IMR-90 (cell line): ENCODE measurements around the gene RIPK4. TPM values are rescaled to one million over a fixed set of nuclear protein-coding genes. Genes with fewer than 3 reads are reported as not detected.

ENCODE experiments used
- ATAC-seq: fragments of 200-7000 bp; cut with Tn5 transposase; 2 replicates; pipeline ENCODE4 v1.9.1; 2020; ENCODE audit warnings: low read depth, mild to moderate bottlenecking, moderate library complexity
- BruUV-seq: library from RNA; stranded (reverse); fragments of 400-500 nt; replicated peaks from 2 replicates; lab custom pipeline; 2021; lab: Mats Ljungman, UMichigan
- CTCF ChIA-PET: fragments of 300-600 bp; formaldehyde crosslinking; extraction: SDS; loops from one replicate; lab custom pipeline; 2021; ENCODE audit warnings: antibody characterized with exemption; lab: Yijun Ruan, JAX
- POLR2A ChIA-PET: fragments of 300-600 bp; sonication (Branson Sonifier 250); formaldehyde crosslinking; loops from one replicate; lab custom pipeline; 2022; ENCODE audit warnings: antibody characterized with exemption; ENCODE audit not compliant: unreplicated experiment; lab: Charles Lee
- DNase-seq: peaks from one replicate; pipeline ENCODE4 v3.0.0; 2013
- H2AFZ ChIP-seq: replicated peaks from 2 replicates; pipeline ENCODE3; 2013; ENCODE audit warnings: low read length, mild to moderate bottlenecking; ENCODE audit not compliant: poor library complexity
- H2AK5ac ChIP-seq: 2 replicates; pipeline ENCODE4 v1.6.1; 2013; ENCODE audit warnings: low read depth, low read length, inconsistent platforms
- H2AK9ac ChIP-seq: replicated peaks from 2 replicates; pipeline ENCODE3; 2013; ENCODE audit warnings: mild to moderate bottlenecking, low read depth, low read length, moderate library complexity; ENCODE audit not compliant: poor library complexity
- H2BK120ac ChIP-seq: 2 replicates; pipeline ENCODE4 v1.6.1; 2013; ENCODE audit warnings: low read depth, low read length, inconsistent platforms
- H2BK15ac ChIP-seq: 3 replicates; pipeline ENCODE4 v1.6.1; 2013; ENCODE audit warnings: low read depth, low read length, inconsistent platforms
- H2BK20ac ChIP-seq: 2 replicates; pipeline ENCODE4 v1.6.1; 2013; ENCODE audit warnings: low read depth, mild to moderate bottlenecking, inconsistent platforms, low read length, moderate library complexity
- H2BK5ac ChIP-seq: 2 replicates; pipeline ENCODE4 v1.6.1; 2013; ENCODE audit warnings: mild to moderate bottlenecking, low read depth, low read length, inconsistent platforms; ENCODE audit not compliant: poor library complexity, severe bottlenecking
- H3K14ac ChIP-seq: replicated peaks from 2 replicates; pipeline ENCODE4 v1.6.1; 2013; ENCODE audit warnings: low read depth, low read length, inconsistent platforms
- H3K18ac ChIP-seq: 2 replicates; pipeline ENCODE4 v1.6.1; 2013; ENCODE audit warnings: low read depth, low read length, control low read depth
- H3K23ac ChIP-seq: 2 replicates; pipeline ENCODE4 v1.6.1; 2013; ENCODE audit warnings: low read depth, low read length, inconsistent platforms
- H3K27ac ChIP-seq: 2 replicates; pipeline ENCODE4 v1.5.1; 2013; ENCODE audit warnings: mild to moderate bottlenecking, control low read depth, low read length; ENCODE audit not compliant: insufficient read depth
- H3K27me3 ChIP-seq: 2 replicates; pipeline ENCODE4 v1.6.1; 2013; ENCODE audit warnings: low read length; ENCODE audit not compliant: control insufficient read depth, insufficient read depth
- H3K36me3 ChIP-seq: 2 replicates; pipeline ENCODE4 v1.6.1; 2013; ENCODE audit warnings: low read length, mixed read lengths; ENCODE audit not compliant: control insufficient read depth, insufficient read depth
- H3K4ac ChIP-seq: 2 replicates; pipeline ENCODE4 v1.6.1; 2013; ENCODE audit warnings: low read depth, low read length, inconsistent platforms
- H3K4me1 ChIP-seq: 2 replicates; pipeline ENCODE4 v1.6.1; 2013; ENCODE audit warnings: low read length, mixed read lengths; ENCODE audit not compliant: control insufficient read depth, insufficient read depth
- H3K4me2 ChIP-seq: 2 replicates; pipeline ENCODE4 v1.6.1; 2013; ENCODE audit warnings: low read depth, mild to moderate bottlenecking, control low read depth, low read length, moderate library complexity
- H3K4me3 ChIP-seq: 2 replicates; pipeline ENCODE4 v1.5.1; 2013; ENCODE audit warnings: low read depth, mild to moderate bottlenecking, control low read depth, low read length, moderate library complexity; ENCODE audit not compliant: insufficient read depth
- H3K56ac ChIP-seq: 2 replicates; pipeline ENCODE4 v1.6.1; 2013; ENCODE audit warnings: low read length, inconsistent platforms; ENCODE audit not compliant: insufficient read depth; ENCODE audit errors: extremely low read depth
- H3K79me1 ChIP-seq, 2 experiments: 2 replicates each; pipeline ENCODE4 v1.6.1; 2013; ENCODE audit warnings: low read length in 2 of 2, inconsistent platforms in 1 of 2, low read depth in 1 of 2
- H3K9ac ChIP-seq: 2 replicates; pipeline ENCODE4 v1.6.1; 2013; ENCODE audit warnings: low read depth, low read length, control low read depth
- H3K9me1 ChIP-seq: 2 replicates; pipeline ENCODE4 v1.6.1; 2013; ENCODE audit warnings: low read length, inconsistent platforms; ENCODE audit not compliant: insufficient read depth
- H3K9me3 ChIP-seq: 2 replicates; pipeline ENCODE4 v1.6.1; 2013; ENCODE audit warnings: low read length; ENCODE audit not compliant: control insufficient read depth, insufficient read depth
- H4K20me1 ChIP-seq: 2 replicates; pipeline ENCODE4 v1.6.1; 2013; ENCODE audit warnings: low read length, inconsistent platforms; ENCODE audit not compliant: insufficient read depth
- H4K5ac ChIP-seq: 2 replicates; pipeline ENCODE4 v1.6.1; 2013; ENCODE audit warnings: mild to moderate bottlenecking, low read depth, low read length, control low read depth
- H4K8ac ChIP-seq, 2 experiments: 2 replicates each; pipeline ENCODE4 v1.6.1; 2013; ENCODE audit warnings: low read depth in 2 of 2, low read length in 2 of 2, control low read depth in 1 of 2, inconsistent platforms in 1 of 2
- H4K91ac ChIP-seq: 2 replicates; pipeline ENCODE4 v1.6.1; 2013; ENCODE audit warnings: low read depth, low read length, inconsistent platforms; ENCODE audit not compliant: insufficient read depth
- BHLHE40 ChIP-seq: fragments of 150-350 bp; IDR thresholded peaks from 2 replicates; pipeline ENCODE4 v1.6.1; 2016; ENCODE audit warnings: mild to moderate bottlenecking, low read depth, low read length
- CHD1 ChIP-seq: IDR thresholded peaks from 2 replicates; pipeline ENCODE4 v1.6.1; 2012; ENCODE audit warnings: low read depth, low read length, improper control_type of control experiment
- FOS ChIP-seq: fragments of 150-350 bp; IDR thresholded peaks from 2 replicates; pipeline ENCODE4 v1.6.1; 2016; ENCODE audit warnings: low read depth, low read length
- MAFK ChIP-seq: IDR thresholded peaks from 2 replicates; pipeline ENCODE4 v1.6.1; 2012; ENCODE audit warnings: low read depth, low read length, improper control_type of control experiment
- NFE2L2 ChIP-seq: fragments of 150-350 bp; IDR thresholded peaks from 2 replicates; pipeline ENCODE4 v1.6.1; 2016; ENCODE audit warnings: low read depth, mild to moderate bottlenecking, low read length
- POLR2A ChIP-seq: IDR thresholded peaks from 2 replicates; pipeline ENCODE4 v1.6.1; 2012; ENCODE audit warnings: mild to moderate bottlenecking, low read depth, low read length
- RAD21 ChIP-seq: IDR thresholded peaks from 2 replicates; pipeline ENCODE4 v1.6.1; 2012; ENCODE audit warnings: low read length, improper control_type of control experiment
- RCOR1 ChIP-seq: IDR thresholded peaks from 2 replicates; pipeline ENCODE4 v1.6.1; 2012; ENCODE audit warnings: mild to moderate bottlenecking, low read length, improper control_type of control experiment; ENCODE audit not compliant: insufficient replicate concordance
- RFX5 ChIP-seq: IDR thresholded peaks from 2 replicates; pipeline ENCODE4 v1.8.0; 2012; ENCODE audit warnings: low read depth, mild to moderate bottlenecking, low read length, moderate library complexity
- SMC3 ChIP-seq: fragments of 150-350 bp; IDR thresholded peaks from 2 replicates; pipeline ENCODE4 v1.6.1; 2016; ENCODE audit warnings: low read depth, mild to moderate bottlenecking, antibody characterized with exemption, low read length, moderate library complexity
- WGBS, 2 experiments: methylation state at CpG; one replicate each; pipeline versions ENCODE4 v1.1.5 to v1.1.7; 2013; ENCODE audit warnings: missing lambda C conversion rate in 2 of 2; ENCODE audit not compliant: insufficient read length in 1 of 2; ENCODE audit errors: extremely low coverage in 2 of 2; 5-methylcytosine and 5-hydroxymethylcytosine counted together
- dilution Hi-C: fragments of 300-500 bp; cut with HindIII; formaldehyde crosslinking; loops from one replicate; pipeline ENCODE4 v1.14.3; 2018; ENCODE audit warnings: low sequenced_read_pairs; ENCODE audit not compliant: unreplicated experiment
- in situ Hi-C: fragments of 300-500 bp; cut with MboI; formaldehyde crosslinking; loops from 3 replicates; pipeline ENCODE4 v1.14.3; 2019; ENCODE audit warnings: low sequenced_read_pairs, inconsistent platforms, mixed read lengths
- intact Hi-C: fragments of 100-400 bp; cut with micrococcal nuclease; formaldehyde crosslinking; loops from 2 replicates; pipeline ENCODE4 v1.10.0; 2022
- polyA plus RNA-seq, 3 experiments: library from polyadenylated mRNA; depleted of rRNA; stranded (reverse); fragments of >200 nt; gene quantifications; 2 replicates each; pipeline ENCODE4 v1.2.3, GENCODE V29; 2012; ENCODE audit warnings: low replicate concordance in 1 of 3
- total RNA-seq: library from RNA; depleted of rRNA; stranded (reverse); fragments of >200 nt; gene quantifications from 2 replicates; pipeline ENCODE4 v1.2.3, GENCODE V29; 2012
- TF ChIP-seq, protein P1 (sequence below): conservative IDR thresholded peaks from 2 replicates; pipeline ENCODE4 v1.5.1; 2012; ENCODE audit warnings: mild to moderate bottlenecking, low read depth, low read length, improper control_type of control experiment
- TF ChIP-seq, protein P2 (sequence below): fragments of 150-350 bp; IDR thresholded peaks from 2 replicates; pipeline ENCODE4 v1.6.1; 2016; ENCODE audit warnings: low read depth, mild to moderate bottlenecking, low read length, moderate library complexity, borderline replicate concordance
- TF ChIP-seq, protein P3 (sequence below): fragments of 150-350 bp; IDR thresholded peaks from 2 replicates; pipeline ENCODE4 v1.6.1; 2017; ENCODE audit warnings: mild to moderate bottlenecking, antibody characterized with exemption, low read length, low read depth

The RIPK4 gene
- total and polyA plus RNA-seq, 2 of the 4 experiments (the other 2 are of a cell fraction) = under 0.01 to 0.03 TPM

DNA sequence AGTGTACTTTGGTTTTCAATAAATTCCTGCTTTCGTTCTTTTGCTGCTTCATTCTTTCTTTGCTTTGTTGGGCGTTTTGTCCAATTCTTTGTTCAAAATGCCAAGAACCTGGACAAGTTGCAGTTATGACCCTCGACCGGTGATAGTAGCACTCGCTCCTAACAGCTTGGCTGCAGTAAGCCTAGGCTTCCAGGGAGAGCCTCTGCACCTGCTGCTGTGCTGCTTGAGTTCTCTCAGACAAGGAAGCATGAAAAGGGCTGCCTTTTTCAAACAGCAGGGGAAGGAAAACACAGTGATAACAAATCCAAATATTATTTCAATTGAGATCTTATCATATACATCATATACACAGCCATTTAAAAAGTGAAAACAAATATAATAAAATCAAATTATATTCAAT is 12.8 kb upstream of the RIPK4 start:
- H4K5ac ChIP-seq = no peak overlapping the region
- dilution Hi-C loops (no loop called here), in situ Hi-C loops (loop anchor here (25.0 kb wide), 1 partner anchor 492 kb away; no protein-coding TSS in a partner anchor), intact Hi-C loops (no loop called here)
- H2BK20ac ChIP-seq = no peak overlapping the region
- H2AK5ac ChIP-seq = no peak overlapping the region
- no peak overlapping the region for H2BK15ac ChIP-seq
- peaks cover 58% of the 10 kb centered on the region for H3K27me3 ChIP-seq
- H3K4ac ChIP-seq = no peak overlapping the region
- DNase-seq (no peak), ATAC-seq (no peak)
- no peak overlapping the region for H3K18ac ChIP-seq
- 0 out of 2 replicates have a peak, but pooled peaks cover 2% of the 10 kb centered on the region for H3K9me3 ChIP-seq
- H3K36me3 ChIP-seq = no peaks in the 10 kb centered on the region
- H4K20me1 ChIP-seq = no peaks in the 10 kb centered on the region
- no peak overlapping the region for H3K27ac ChIP-seq
- H4K8ac ChIP-seq = no peak overlapping the region
- 40% methylated on average over 2 of the region's 5 CpGs; no CpG with 5 or more reads in 1 of the 2 experiments for WGBS, 2 experiments
- no peak overlapping the region for H3K4me2 ChIP-seq
- H3K56ac ChIP-seq = no peak overlapping the region
- H2AK9ac ChIP-seq = no peak overlapping the region
- H3K9me1 ChIP-seq = no peaks in the 10 kb centered on the region
- H4K91ac ChIP-seq = no peak overlapping the region
- TF ChIP-seq, protein P1, sequence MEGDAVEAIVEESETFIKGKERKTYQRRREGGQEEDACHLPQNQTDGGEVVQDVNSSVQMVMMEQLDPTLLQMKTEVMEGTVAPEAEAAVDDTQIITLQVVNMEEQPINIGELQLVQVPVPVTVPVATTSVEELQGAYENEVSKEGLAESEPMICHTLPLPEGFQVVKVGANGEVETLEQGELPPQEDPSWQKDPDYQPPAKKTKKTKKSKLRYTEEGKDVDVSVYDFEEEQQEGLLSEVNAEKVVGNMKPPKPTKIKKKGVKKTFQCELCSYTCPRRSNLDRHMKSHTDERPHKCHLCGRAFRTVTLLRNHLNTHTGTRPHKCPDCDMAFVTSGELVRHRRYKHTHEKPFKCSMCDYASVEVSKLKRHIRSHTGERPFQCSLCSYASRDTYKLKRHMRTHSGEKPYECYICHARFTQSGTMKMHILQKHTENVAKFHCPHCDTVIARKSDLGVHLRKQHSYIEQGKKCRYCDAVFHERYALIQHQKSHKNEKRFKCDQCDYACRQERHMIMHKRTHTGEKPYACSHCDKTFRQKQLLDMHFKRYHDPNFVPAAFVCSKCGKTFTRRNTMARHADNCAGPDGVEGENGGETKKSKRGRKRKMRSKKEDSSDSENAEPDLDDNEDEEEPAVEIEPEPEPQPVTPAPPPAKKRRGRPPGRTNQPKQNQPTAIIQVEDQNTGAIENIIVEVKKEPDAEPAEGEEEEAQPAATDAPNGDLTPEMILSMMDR = no peak
- TF ChIP-seq RCOR1 = no peak
- TF ChIP-seq, protein P2, sequence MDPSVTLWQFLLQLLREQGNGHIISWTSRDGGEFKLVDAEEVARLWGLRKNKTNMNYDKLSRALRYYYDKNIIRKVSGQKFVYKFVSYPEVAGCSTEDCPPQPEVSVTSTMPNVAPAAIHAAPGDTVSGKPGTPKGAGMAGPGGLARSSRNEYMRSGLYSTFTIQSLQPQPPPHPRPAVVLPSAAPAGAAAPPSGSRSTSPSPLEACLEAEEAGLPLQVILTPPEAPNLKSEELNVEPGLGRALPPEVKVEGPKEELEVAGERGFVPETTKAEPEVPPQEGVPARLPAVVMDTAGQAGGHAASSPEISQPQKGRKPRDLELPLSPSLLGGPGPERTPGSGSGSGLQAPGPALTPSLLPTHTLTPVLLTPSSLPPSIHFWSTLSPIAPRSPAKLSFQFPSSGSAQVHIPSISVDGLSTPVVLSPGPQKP = no peak
- TF ChIP-seq POLR2A = no peak
- TF ChIP-seq, protein P3, sequence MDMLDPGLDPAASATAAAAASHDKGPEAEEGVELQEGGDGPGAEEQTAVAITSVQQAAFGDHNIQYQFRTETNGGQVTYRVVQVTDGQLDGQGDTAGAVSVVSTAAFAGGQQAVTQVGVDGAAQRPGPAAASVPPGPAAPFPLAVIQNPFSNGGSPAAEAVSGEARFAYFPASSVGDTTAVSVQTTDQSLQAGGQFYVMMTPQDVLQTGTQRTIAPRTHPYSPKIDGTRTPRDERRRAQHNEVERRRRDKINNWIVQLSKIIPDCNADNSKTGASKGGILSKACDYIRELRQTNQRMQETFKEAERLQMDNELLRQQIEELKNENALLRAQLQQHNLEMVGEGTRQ = no peak
- TF ChIP-seq CHD1 = no peak
- no peak for TF ChIP-seq RAD21
- TF ChIP-seq MAFK = no peak
- no peak for TF ChIP-seq FOS
- no peak for TF ChIP-seq NFE2L2
- no peak for TF ChIP-seq SMC3
- TF ChIP-seq BHLHE40 = no peak
- no peak for TF ChIP-seq RFX5
- no peaks in the 10 kb centered on the region for H3K4me1 ChIP-seq
- H2AFZ ChIP-seq = no peak overlapping the region
- H3K14ac ChIP-seq = no peak overlapping the region
- POLR2A ChIA-PET = no interaction called here
- CTCF ChIA-PET = interaction anchor here (6.9 kb wide), 1 partner anchor 169 kb away, joined by 61 read pairs; no protein-coding TSS in a partner anchor
- no peak overlapping the region for H3K4me3 ChIP-seq
- H2BK120ac ChIP-seq = no peak overlapping the region
- no peaks in the 10 kb centered on the region for H3K79me1 ChIP-seq
- no peak overlapping the region for H3K23ac ChIP-seq
- H3K9ac ChIP-seq = no peak overlapping the region
- no peak overlapping the region for H2BK5ac ChIP-seq
- no TSS peak for BruUV-seq
